Stromal cell of bone marrow (primary cell): Measurements from ENCODE around the gene HERC3.

Experiments
- DNase-seq: peaks from one replicate; pipeline ENCODE4 v3.0.0-alpha.2; 2012; ENCODE audit warnings: low read depth

HERC3 gene

GRCh38 chr4:88747351-88747750 lies 155.1 kb downstream of the HERC3 start:
- DNase-seq: no peak

- no peak for DNase-seq
Measured at GRCh38 chr4:88750369-88750768, 158.1 kb downstream of the HERC3 start.

DNA sequence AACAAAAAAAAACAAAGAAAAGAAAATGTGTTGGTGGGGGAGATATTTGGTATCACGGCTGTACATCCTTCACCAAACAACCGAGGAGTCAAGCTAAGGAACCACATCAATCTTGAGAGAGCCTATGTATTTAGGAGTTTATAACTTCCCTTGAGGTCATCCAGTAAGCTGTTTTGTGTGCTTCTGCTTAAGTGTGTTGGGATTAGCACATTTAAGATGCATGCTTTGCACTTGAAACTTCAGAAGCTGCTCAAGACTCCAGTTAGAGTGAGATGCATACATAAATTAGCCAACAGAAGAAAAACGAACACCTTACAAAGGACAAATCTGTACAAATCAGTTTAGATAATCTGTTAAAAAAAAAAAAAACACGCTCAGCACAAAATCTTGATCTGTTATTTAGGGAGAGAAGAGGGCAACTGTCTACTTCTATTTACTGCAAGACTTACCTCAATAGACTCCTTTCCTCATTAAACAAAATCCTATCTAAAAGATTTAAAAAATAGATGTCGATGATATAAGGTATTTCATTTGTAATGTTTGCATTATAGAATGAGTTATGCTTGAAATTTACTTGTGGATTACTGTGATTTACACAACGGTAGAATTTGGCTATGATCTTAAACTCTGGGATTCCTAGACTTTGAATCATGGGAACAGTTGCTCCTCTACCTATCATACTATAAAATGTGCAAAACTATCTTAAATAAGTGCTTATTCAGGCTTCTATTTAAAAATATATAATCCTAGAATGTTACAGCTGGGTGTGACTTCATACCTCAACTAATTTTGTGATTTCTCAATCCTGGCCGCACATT lies 159.2 kb downstream of the HERC3 start:
- DNase-seq: no peak

DNA sequence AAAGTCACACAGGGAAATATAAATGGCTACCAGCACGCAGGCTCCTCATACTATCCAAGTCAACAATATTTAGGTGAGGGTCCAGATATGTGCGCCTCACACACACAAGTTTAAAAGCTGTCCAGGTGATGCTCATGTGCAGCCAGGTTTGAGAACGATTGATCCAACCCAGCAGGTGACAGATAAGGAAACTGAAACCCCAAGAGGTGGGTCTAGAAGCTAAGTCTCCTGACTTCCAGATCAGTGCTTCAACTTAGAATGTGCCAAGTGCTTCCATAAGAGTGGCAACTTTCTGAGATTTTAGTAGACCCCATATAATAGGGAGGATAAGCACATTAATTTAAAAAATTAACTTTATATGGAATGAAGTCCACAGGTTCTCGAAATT lies 159.8 kb downstream of the HERC3 start:
- no peak for DNase-seq

DNA sequence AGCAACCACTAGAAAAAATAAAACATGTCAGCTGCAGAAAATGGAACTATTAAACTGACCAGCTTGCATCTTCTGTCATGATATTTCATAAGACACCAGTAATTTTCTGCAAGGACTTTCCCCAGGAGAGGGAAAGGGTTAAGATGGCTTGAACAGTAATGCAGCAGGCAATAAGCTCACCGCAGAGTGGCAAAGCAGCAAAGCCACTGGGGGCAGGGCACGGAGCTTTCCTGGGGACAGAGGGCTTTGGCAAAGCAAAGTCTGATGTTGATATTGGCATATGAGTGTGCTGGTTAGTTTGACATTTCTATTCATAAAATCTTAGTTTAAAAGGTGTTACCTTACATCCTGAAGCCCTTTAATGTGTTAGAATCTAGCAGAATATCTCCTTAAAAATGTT lies 160.5 kb downstream of the HERC3 start:
- DNase-seq: no peak

GRCh38 chr4:88753658-88754571 lies 161.6 kb downstream of the HERC3 start:
- no peak for DNase-seq

DNA sequence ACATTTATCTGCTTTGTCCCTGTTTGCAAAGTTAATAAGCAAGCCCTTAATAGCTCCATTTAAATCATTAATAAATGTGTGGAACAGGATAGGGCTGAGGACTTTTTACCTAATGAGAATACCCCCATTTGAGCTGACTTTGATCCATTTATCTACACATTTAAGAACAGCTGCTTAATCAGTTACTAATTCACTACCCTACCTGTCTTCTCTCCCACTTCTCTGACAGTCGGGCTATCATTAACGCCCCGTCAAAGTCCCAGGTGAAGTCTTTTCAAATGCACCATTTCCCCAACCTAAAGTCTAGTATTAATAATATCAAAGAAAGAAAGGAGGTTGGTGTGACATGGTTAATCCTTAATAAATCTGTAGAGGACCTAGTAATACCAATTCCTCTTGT lies 162.5 kb downstream of the HERC3 start:
- DNase-seq: no peak

GRCh38 chr4:88755454-88755853 lies 163.2 kb downstream of the HERC3 start:
- DNase-seq: no peak

- no peak for DNase-seq
Measured at GRCh38 chr4:88756149-88756548, 163.9 kb downstream of the HERC3 start.

DNA sequence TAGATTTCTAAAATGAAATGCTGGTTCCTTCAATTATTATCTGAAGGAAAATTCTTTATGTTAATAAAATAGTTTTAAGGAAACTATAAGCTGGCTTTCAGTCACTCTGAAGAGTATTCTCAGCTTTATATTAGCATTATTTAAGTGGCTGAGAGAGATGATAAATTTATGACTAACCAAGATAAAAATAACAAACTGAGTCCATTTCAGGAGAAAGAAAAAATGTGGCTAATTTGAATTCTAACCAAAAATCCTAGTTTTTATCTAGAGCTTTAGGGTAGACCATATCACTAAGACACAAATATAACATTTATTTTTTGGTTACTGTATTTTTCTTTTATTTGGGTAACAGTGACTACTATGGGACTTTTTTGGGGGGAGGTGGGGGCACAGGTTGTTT lies 164.8 kb downstream of the HERC3 start:
- DNase-seq: no peak

DNA sequence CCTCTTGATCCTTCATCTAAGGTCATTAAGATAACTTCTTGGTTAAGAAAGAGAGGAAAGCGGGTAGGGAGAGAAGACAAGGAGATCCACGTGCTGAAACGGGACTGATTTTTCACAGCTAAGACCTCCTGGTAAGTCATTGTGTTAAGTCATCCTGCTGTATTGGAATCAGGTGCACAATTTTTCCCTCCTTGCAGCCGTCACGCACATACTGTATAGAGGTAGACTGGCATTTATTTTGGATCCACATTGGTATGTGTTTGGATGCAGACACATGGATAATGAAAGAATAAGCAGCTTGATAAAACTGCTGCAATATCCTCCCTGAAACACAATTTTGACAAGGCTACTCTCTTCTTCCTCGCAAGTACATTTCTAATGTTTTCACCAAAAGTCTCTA lies 165.5 kb downstream of the HERC3 start:
- DNase-seq: no peak
